Measurements from ENCODE around the gene VPS8.
"Not testable (repeated sequence)": the region's sequence is repeated elsewhere in the genome, so short reads cannot be mapped to it uniquely, and the experiment has no call there.

The VPS8 gene

GRCh38 chr3:184952671-184953070, 140.7 kb downstream of the VPS8 start:
- ATAC-seq (ENCODE audit: low read depth): no peak
- Mint-ChIP-seq H3K9me3 (no peaks in the 10 kb centered on the region), H3K27me3 (no peaks in the 10 kb centered on the region), H3K4me1 (no peaks in the 10 kb centered on the region), H3K27ac (no peak overlapping the region), H3K4me3 (no peak overlapping the region), H3K36me3 (peaks cover 41% of the 10 kb centered on the region)
- DNase-seq (ENCODE audit: low spot score in 2 of 2): no peak

DNA sequence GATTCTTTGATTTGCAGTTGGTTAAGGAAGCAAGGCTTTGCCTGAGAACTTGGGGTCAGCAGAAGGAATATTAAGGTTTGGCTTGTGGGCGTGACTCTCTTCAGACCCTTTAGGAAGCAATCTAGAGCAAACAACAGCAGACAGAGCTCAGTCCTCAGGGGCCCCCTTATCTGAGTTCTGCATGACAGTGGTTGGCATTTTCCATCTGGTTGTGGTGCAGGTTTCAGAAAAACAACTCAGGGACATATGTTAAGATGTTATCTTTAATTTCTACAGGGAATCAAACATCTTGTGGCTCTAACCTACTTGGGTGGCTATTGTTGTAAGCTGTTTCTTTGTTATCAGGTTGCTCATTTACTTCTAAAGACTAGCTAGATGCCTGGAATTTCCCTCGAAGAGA, 141.4 kb downstream of the VPS8 start:
- Mint-ChIP-seq H3K36me3 (peaks cover 49% of the 10 kb centered on the region), H3K27ac (no peak overlapping the region), H3K4me1 (no peaks in the 10 kb centered on the region), H3K4me3 (no peak overlapping the region), H3K9me3 (no peaks in the 10 kb centered on the region), H3K27me3 (no peaks in the 10 kb centered on the region)
- DNase-seq (ENCODE audit: low spot score in 2 of 2) (no peak), ATAC-seq (ENCODE audit: low read depth) (no peak)

DNA sequence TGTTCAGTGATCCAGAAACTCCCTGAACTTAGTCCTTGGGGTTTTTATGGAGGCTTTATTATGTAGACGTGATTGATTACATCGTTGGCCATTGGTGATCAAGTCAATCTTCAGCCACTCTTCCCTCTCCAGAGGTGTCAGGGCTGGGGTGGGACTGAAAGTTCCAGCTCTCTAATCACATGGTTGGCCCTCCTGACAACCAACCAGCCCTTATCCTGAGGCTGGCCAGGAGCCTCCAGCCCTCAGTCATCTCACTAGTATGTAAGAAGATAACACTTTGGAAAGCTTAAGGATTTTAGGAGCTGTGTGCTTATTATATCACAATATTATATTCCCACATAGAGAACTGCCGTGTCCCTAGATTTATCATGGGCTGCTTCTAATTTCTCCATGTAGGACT, 142.3 kb downstream of the VPS8 start:
- Mint-ChIP-seq H3K27ac (no peak overlapping the region), H3K4me1 (no peaks in the 10 kb centered on the region), H3K4me3 (no peak overlapping the region), H3K9me3 (no peaks in the 10 kb centered on the region), H3K36me3 (peaks cover 51% of the 10 kb centered on the region), H3K27me3 (no peaks in the 10 kb centered on the region)
- DNase-seq (ENCODE audit: low spot score in 2 of 2) (no peak), ATAC-seq (ENCODE audit: low read depth) (no peak)

DNA sequence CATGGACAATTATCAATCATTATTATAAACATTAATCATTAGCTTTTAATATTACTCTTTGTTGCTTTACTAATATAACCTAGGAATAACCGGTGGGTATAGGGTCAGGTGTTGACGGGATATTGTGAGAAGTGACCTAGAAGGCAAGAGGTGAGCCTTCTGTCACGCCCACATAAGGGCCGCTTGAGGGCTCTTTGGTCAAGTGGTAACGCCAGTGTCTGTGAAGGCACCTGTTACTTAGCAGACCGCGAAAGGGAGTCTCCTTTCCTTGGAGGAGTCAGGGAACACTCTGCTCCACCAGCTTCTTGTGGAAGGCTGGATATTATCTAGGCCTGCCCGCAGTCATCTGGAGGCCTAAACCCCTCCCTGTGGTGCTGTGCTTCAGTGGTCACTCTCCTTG, 142.9 kb downstream of the VPS8 start:
- not testable (repeated sequence) for H3K4me1 Mint-ChIP-seq; ATAC-seq (ENCODE audit: low read depth); H3K9me3 Mint-ChIP-seq; DNase-seq (ENCODE audit: low spot score in 2 of 2); H3K27ac Mint-ChIP-seq; H3K4me3 Mint-ChIP-seq; H3K27me3 Mint-ChIP-seq
- H3K36me3 Mint-ChIP-seq: peaks cover 49% of the 10 kb centered on the region

DNA sequence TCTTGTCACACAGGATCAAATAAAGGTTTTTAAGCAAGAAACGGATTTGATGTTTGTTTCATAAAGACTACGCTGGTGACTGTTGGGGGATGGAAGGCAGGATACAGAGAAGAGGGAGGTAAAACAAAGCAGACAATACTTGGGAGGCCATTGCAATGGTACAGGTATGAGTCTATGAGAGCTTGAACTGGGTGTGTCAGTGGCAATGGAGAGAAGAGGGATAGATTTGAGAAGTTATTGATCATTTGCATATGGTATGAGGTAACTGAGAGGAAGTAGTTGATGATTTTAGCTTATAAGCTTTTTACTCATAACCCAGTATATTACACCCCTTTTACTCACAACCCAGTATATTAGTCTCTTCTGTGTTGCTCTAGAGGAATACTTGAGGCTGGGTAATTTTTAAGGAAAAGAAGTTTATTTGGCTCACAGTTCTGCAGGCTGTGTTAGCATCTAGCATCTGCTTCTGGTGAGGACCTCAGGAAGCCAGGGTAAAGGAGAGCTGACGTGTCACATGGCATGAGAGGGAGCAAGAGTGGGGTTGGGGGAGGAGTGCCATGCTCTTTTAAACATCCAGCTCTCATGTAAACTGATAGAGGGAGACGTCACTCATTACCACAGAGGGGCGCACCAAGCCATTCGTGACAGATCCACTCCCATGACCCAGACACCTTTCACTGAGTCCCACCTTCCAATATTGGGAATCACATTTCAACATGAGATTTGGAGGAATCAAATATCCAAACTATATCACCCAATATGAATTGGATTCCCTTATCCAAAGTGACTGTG, 153.9 kb downstream of the VPS8 start:
- DNase-seq (ENCODE audit: low spot score in 2 of 2) (no peak), ATAC-seq (ENCODE audit: low read depth) (no peak)
- Mint-ChIP-seq H3K4me1 (peaks cover 3% of the 10 kb centered on the region), H3K36me3 (peaks cover 39% of the 10 kb centered on the region), H3K9me3 (no peaks in the 10 kb centered on the region), H3K27ac (peak overlapping the region; percentile 31), H3K4me3 (no peak overlapping the region), H3K27me3 (no peaks in the 10 kb centered on the region)

- peak overlapping the region; percentile 45 for H3K27ac Mint-ChIP-seq
- H3K4me3 Mint-ChIP-seq: no peak overlapping the region
- H3K27me3 Mint-ChIP-seq: no peaks in the 10 kb centered on the region
- ATAC-seq (ENCODE audit: low read depth) (no peak), DNase-seq (ENCODE audit: low spot score in 2 of 2) (no peak)
- peaks cover 42% of the 10 kb centered on the region for H3K36me3 Mint-ChIP-seq
- H3K9me3 Mint-ChIP-seq: no peaks in the 10 kb centered on the region
- peaks cover 3% of the 10 kb centered on the region for H3K4me1 Mint-ChIP-seq
These were observed 156.1 kb downstream of the VPS8 start for GRCh38 chr3:184968115-184968514.

GRCh38 chr3:184970186-184970585, 158.2 kb downstream of the VPS8 start:
- DNase-seq (ENCODE audit: low spot score in 2 of 2) (no peak), ATAC-seq (ENCODE audit: low read depth) (no peak)
- Mint-ChIP-seq H3K9me3 (peaks cover 7% of the 10 kb centered on the region), H3K27ac (no peak overlapping the region), H3K36me3 (peaks cover 58% of the 10 kb centered on the region), H3K27me3 (no peaks in the 10 kb centered on the region), H3K4me3 (no peak overlapping the region), H3K4me1 (peaks cover 3% of the 10 kb centered on the region)

DNA sequence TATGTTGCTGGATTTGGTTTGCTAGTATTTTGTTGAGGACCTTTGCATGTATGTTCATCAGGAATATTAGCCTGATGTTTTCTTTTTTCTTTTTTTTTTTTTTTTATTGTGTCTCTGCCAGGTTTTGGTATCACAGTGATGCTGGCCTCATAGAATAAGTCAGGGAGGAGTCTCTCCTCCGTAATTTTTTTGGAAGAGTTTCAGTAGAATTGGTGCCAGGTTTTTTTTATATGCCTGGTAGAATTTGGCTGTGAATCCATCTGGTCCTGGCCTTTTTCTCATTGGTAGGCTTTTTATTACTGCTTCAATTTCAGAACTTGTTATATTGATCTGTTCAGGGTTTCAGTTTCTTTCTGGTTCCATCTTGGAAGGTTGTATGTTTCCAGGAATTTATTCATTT, 165.8 kb downstream of the VPS8 start:
- no peak for ATAC-seq (ENCODE audit: low read depth)
- Mint-ChIP-seq H3K27me3 (no peaks in the 10 kb centered on the region), H3K4me1 (no peaks in the 10 kb centered on the region), H3K27ac (no peak overlapping the region), H3K9me3 (peaks cover 16% of the 10 kb centered on the region), H3K36me3 (peaks cover 70% of the 10 kb centered on the region), H3K4me3 (no peak overlapping the region)
- DNase-seq (ENCODE audit: low spot score in 2 of 2): no peak

- Mint-ChIP-seq H3K36me3 (peaks cover 54% of the 10 kb centered on the region), H3K27me3 (no peaks in the 10 kb centered on the region), H3K4me3 (no peak overlapping the region), H3K27ac (no peak overlapping the region), H3K4me1 (no peaks in the 10 kb centered on the region), H3K9me3 (peaks cover 3% of the 10 kb centered on the region)
- ATAC-seq (ENCODE audit: low read depth) (no peak), DNase-seq (ENCODE audit: low spot score in 2 of 2) (no peak)
These were observed 169.1 kb downstream of the VPS8 start for GRCh38 chr3:184981071-184981470.

DNA sequence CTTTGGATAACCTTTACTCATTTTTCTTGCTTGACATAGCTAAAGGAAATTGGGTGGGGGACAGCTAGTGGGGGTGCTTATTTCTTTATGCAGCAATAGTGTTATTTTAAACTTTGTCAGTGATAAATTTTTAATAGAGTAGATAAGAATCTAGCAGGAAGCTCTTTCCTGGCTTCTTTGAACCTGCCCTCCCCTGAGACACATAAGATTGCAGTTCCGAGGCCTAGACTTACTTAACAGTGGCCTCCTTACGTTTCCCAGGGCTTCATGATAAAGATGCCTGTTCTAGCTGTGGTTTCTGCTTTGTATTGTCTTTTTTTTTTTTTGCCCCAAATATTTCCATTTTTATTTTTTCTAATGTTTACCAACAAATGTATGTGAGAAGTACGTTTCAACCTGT, 170.1 kb downstream of the VPS8 start:
- Mint-ChIP-seq H3K4me1 (no peaks in the 10 kb centered on the region), H3K9me3 (no peaks in the 10 kb centered on the region), H3K4me3 (no peak overlapping the region), H3K36me3 (peaks cover 48% of the 10 kb centered on the region), H3K27ac (no peak overlapping the region), H3K27me3 (no peaks in the 10 kb centered on the region)
- DNase-seq (ENCODE audit: low spot score in 2 of 2): no peak
- ATAC-seq (ENCODE audit: low read depth): no peak

- no peak for ATAC-seq (ENCODE audit: low read depth)
- peaks cover 45% of the 10 kb centered on the region for H3K36me3 Mint-ChIP-seq
- H3K27me3 Mint-ChIP-seq: no peaks in the 10 kb centered on the region
- H3K4me1 Mint-ChIP-seq: no peaks in the 10 kb centered on the region
- H3K9me3 Mint-ChIP-seq: no peaks in the 10 kb centered on the region
- DNase-seq (ENCODE audit: low spot score in 2 of 2): no peak
- no peak overlapping the region for H3K4me3 Mint-ChIP-seq
- no peak overlapping the region for H3K27ac Mint-ChIP-seq
These were observed 173.6 kb downstream of the VPS8 start for GRCh38 chr3:184985586-184985985.

DNA sequence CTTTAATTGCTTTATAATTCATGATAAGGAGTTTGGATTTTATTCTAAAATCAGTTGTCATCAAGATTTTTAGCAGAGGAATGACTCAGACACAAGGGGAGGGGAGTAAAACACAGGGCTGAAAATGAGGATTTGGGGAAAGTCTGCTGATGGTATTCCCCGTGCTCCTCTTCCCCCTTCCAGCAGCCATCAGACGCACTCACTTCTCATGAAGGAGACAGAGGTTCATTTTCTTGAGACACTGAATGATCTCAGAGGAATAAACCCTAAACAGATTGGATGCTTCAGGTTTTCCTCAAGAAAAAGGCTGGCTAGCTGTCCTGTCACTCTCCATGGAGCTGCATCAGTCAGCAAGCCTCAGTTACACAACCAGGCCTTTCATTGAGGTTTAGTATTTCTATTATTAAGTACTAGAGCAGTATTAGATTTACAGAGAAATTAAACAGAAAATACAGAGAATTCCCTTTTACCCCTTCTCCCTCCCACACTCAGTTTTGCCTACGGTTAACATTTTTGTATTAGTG, 174.5 kb downstream of the VPS8 start:
- DNase-seq (ENCODE audit: low spot score in 2 of 2) (no peak), ATAC-seq (ENCODE audit: low read depth) (no peak)
- H3K27ac Mint-ChIP-seq: no peak overlapping the region
- no peaks in the 10 kb centered on the region for H3K27me3 Mint-ChIP-seq
- H3K4me3 Mint-ChIP-seq: no peak overlapping the region
- H3K36me3 Mint-ChIP-seq: peaks cover 40% of the 10 kb centered on the region
- no peaks in the 10 kb centered on the region for H3K9me3 Mint-ChIP-seq
- no peaks in the 10 kb centered on the region for H3K4me1 Mint-ChIP-seq

- Mint-ChIP-seq H3K27me3 (no peaks in the 10 kb centered on the region), H3K36me3 (peaks cover 19% of the 10 kb centered on the region), H3K27ac (no peak overlapping the region), H3K4me1 (no peaks in the 10 kb centered on the region), H3K9me3 (no peaks in the 10 kb centered on the region), H3K4me3 (no peak overlapping the region)
- DNase-seq (ENCODE audit: low spot score in 2 of 2) (no peak), ATAC-seq (ENCODE audit: low read depth) (no peak)
These were observed 181.4 kb downstream of the VPS8 start for GRCh38 chr3:184993394-184993793.

DNA sequence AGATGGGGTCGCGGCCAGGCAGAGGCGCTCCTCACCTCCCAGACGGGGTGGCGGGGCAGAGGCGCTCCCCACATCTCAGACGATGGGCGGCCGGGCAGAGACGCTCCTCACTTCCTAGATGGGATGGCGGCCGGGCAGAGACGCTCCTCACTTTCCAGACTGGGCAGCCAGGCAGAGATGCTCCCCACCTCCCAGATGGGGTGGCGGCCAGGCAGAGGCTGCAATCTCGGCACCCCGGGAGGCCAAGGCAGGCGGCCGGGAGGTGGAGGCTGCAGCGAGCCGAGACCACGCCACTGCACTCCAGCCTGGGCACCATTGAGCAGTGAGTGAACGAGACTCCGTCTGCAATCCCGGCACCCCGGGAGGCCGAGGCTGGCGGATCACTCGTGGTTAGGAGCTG, 191.9 kb downstream of the VPS8 start:
- not testable (repeated sequence) for H3K27me3 Mint-ChIP-seq; DNase-seq (ENCODE audit: low spot score in 2 of 2); ATAC-seq (ENCODE audit: low read depth); H3K9me3 Mint-ChIP-seq; H3K27ac Mint-ChIP-seq; H3K4me1 Mint-ChIP-seq; H3K4me3 Mint-ChIP-seq
- H3K36me3 Mint-ChIP-seq: peaks cover 69% of the 10 kb centered on the region

GRCh38 chr3:185009650-185010049, 197.7 kb downstream of the VPS8 start:
- no peak for DNase-seq (ENCODE audit: low spot score in 2 of 2)
- H3K27ac Mint-ChIP-seq: no peak overlapping the region
- no peak for ATAC-seq (ENCODE audit: low read depth)
- no peaks in the 10 kb centered on the region for H3K4me1 Mint-ChIP-seq
- no peak overlapping the region for H3K4me3 Mint-ChIP-seq
- no peaks in the 10 kb centered on the region for H3K27me3 Mint-ChIP-seq
- H3K36me3 Mint-ChIP-seq: peaks cover 65% of the 10 kb centered on the region
- H3K9me3 Mint-ChIP-seq: peaks cover 15% of the 10 kb centered on the region
